Activated B cell treated with CpG ODN at 0.5 μM for 24 hours (primary cell): ENCODE measurements around the gene KCNC1. TPM values are rescaled to one million over a fixed set of nuclear protein-coding genes. Genes with fewer than 3 reads are reported as not detected.

Experiments
- ATAC-seq: fragments of 200-7000 bp; cut with Tn5 transposase; one replicate; pipeline ENCODE4 v1.10.0; 2021; ENCODE audit warnings: low read depth, mild to moderate bottlenecking, moderate library complexity
- CTCF ChIA-PET: fragments of 350-600 bp; sonication (Branson Sonifier 250); formaldehyde crosslinking; loops from one replicate; lab custom pipeline; 2021; ENCODE audit warnings: antibody characterized with exemption; lab: Charles Lee
- POLR2A ChIA-PET: fragments of 350-600 bp; sonication (Branson Sonifier 250); formaldehyde crosslinking; loops from one replicate; lab custom pipeline; 2021; ENCODE audit warnings: antibody characterized with exemption; lab: Charles Lee
- DNase-seq: peaks from one replicate; pipeline ENCODE4 v3.0.0; 2022
- H3K27ac Mint-ChIP-seq: one replicate; pipeline ENCODE4 v1.8.0; 2020; ENCODE audit warnings: mixed read lengths
- H3K27me3 Mint-ChIP-seq: one replicate; pipeline ENCODE4 v1.8.0; 2021; ENCODE audit warnings: mixed read lengths
- H3K36me3 Mint-ChIP-seq: one replicate; pipeline ENCODE4 v1.8.0; 2021; ENCODE audit warnings: low read depth, mixed read lengths
- H3K4me1 Mint-ChIP-seq: one replicate; pipeline ENCODE4 v1.8.0; 2021; ENCODE audit warnings: mixed read lengths
- H3K4me3 Mint-ChIP-seq: one replicate; pipeline ENCODE4 v1.8.0; 2020; ENCODE audit warnings: mild to moderate bottlenecking, mixed read lengths
- H3K9me3 Mint-ChIP-seq: one replicate; pipeline ENCODE4 v1.8.0; 2020; ENCODE audit warnings: mixed read lengths
- intact Hi-C: fragments of 100-400 bp; cut with micrococcal nuclease; formaldehyde crosslinking; loops from one replicate; pipeline ENCODE4 v1.15.1; 2024
- total RNA-seq: library from RNA; stranded (reverse); gene quantifications from 2 replicates; pipeline ENCODE4 v1.2.3, GENCODE V29; 2022
- TF ChIP-seq, protein P1 (sequence below): fragments of 200-600 bp; IDR thresholded peaks from one replicate; pipeline ENCODE4 v1.8.0; 2022; ENCODE audit warnings: antibody characterized with exemption, mild to moderate bottlenecking

The KCNC1 gene
- total RNA-seq, 1 donor from 2014 or later, result not detected

DNA sequence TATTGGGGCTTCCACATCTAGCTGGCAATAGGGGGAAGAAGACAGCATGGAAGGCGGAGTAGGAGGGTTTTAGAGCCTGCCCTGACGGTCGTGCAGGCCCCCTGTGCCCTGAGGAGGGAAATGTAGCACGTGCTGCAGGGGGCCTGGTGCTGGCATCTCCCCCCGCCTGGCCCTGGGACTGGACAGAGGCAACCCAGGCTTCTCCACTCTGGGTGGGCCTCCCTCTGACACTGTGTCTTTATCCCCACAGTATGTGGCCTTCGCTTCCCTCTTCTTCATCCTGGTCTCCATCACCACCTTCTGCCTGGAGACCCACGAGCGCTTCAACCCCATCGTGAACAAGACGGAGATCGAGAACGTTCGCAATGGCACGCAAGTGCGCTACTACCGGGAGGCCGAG, 36.8 kb downstream of the KCNC1 start:
- Mint-ChIP-seq H3K27me3 (no peaks in the 10 kb centered on the region), H3K4me3 (no peak overlapping the region), H3K27ac (no peak overlapping the region), H3K4me1 (no peaks in the 10 kb centered on the region), H3K9me3 (no peaks in the 10 kb centered on the region), H3K36me3 (no peaks in the 10 kb centered on the region)
- DNase-seq (no peak), ATAC-seq (no peak)
- intact Hi-C loops, result no loop called here
- ChIA-PET CTCF (no interaction called here), POLR2A (no interaction called here)
- TF ChIP-seq, protein P1, sequence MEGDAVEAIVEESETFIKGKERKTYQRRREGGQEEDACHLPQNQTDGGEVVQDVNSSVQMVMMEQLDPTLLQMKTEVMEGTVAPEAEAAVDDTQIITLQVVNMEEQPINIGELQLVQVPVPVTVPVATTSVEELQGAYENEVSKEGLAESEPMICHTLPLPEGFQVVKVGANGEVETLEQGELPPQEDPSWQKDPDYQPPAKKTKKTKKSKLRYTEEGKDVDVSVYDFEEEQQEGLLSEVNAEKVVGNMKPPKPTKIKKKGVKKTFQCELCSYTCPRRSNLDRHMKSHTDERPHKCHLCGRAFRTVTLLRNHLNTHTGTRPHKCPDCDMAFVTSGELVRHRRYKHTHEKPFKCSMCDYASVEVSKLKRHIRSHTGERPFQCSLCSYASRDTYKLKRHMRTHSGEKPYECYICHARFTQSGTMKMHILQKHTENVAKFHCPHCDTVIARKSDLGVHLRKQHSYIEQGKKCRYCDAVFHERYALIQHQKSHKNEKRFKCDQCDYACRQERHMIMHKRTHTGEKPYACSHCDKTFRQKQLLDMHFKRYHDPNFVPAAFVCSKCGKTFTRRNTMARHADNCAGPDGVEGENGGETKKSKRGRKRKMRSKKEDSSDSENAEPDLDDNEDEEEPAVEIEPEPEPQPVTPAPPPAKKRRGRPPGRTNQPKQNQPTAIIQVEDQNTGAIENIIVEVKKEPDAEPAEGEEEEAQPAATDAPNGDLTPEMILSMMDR, result no peak

DNA sequence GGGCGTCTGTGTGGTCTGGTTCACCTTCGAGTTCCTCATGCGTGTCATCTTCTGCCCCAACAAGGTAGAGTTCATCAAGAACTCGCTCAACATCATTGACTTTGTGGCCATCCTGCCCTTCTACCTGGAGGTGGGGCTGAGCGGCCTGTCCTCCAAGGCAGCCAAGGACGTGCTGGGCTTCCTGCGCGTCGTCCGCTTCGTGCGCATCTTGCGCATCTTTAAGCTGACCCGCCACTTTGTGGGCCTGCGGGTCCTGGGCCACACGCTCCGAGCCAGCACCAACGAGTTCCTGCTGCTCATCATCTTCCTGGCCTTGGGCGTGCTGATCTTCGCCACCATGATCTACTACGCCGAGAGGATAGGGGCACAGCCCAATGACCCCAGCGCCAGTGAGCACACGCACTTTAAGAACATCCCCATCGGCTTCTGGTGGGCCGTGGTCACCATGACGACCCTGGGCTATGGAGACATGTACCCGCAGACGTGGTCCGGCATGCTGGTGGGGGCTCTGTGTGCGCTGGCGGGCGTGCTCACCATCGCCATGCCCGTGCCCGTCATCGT, 37.3 kb downstream of the KCNC1 start:
- H3K27ac Mint-ChIP-seq, result no peak overlapping the region
- ChIA-PET CTCF (no interaction called here), POLR2A (no interaction called here)
- ATAC-seq (no peak), DNase-seq (no peak)
- H3K4me1 Mint-ChIP-seq, result no peaks in the 10 kb centered on the region
- H3K27me3 Mint-ChIP-seq, result no peaks in the 10 kb centered on the region
- H3K4me3 Mint-ChIP-seq, result no peak overlapping the region
- TF ChIP-seq, protein P1, result no peak
- intact Hi-C loops, result no loop called here
- H3K36me3 Mint-ChIP-seq, result no peaks in the 10 kb centered on the region
- no peaks in the 10 kb centered on the region for H3K9me3 Mint-ChIP-seq

DNA sequence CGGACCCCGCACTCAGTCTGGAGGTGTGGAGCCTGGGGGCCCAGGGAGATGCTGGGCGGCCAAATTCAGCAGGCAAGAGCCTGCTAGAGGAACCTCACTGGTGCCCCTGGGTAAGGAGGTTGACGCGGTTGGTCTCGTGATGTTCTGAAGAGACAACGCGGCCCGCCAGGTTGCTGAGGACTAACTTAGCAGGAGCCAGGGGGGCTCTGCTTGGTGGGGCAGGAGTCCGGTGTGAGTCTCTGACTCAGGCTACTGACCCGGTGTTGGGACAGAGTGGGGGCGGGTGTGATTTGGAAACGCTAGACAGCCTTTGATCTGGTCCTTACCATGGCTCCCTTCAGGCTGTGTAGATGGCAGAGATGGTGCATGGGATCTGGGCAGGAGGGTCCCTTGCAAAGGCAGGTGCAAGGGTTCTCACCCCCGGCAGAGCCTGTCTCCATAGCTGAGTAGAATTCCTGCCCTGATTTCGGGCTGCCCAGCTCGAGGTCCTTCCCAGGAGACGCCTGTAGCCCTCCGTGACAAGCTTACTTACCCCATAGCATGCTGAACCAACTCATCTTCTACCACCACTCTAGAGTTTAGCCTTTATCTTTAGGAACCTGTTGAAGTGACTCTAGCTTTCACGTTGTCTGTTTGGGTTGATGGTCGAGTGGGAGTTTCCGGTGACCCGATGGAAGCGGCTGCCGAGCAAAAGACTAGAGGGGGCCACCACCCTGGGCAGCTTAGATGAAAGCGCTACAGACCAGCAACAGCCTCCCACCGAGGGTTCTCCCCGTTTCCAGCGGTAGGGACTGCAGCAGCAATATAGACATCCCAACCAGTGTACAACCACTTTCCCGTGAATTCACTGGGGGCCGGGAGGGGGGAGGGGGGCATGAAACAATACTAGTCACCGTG, 38.4 kb downstream of the KCNC1 start:
- Mint-ChIP-seq H3K4me3 (no peak overlapping the region), H3K36me3 (no peaks in the 10 kb centered on the region), H3K27ac (no peak overlapping the region), H3K9me3 (no peaks in the 10 kb centered on the region), H3K27me3 (no peaks in the 10 kb centered on the region), H3K4me1 (no peaks in the 10 kb centered on the region)
- no peak for DNase-seq
- POLR2A ChIA-PET, result no interaction called here
- intact Hi-C loops, result no loop called here
- TF ChIP-seq, protein P1, result no peak
- CTCF ChIA-PET, result no interaction called here
- ATAC-seq, result no peak

- POLR2A ChIA-PET, result no interaction called here
- Mint-ChIP-seq H3K4me1 (no peaks in the 10 kb centered on the region), H3K9me3 (no peaks in the 10 kb centered on the region), H3K36me3 (no peaks in the 10 kb centered on the region), H3K27ac (no peak overlapping the region), H3K27me3 (no peaks in the 10 kb centered on the region), H3K4me3 (no peak overlapping the region)
- CTCF ChIA-PET, result no interaction called here
- no peak for ATAC-seq
- TF ChIP-seq, protein P1, result no peak
- no peak for DNase-seq
- intact Hi-C loops, result no loop called here
These were observed 39.1 kb downstream of the KCNC1 start for GRCh38 chr11:17773674-17774073.

DNA sequence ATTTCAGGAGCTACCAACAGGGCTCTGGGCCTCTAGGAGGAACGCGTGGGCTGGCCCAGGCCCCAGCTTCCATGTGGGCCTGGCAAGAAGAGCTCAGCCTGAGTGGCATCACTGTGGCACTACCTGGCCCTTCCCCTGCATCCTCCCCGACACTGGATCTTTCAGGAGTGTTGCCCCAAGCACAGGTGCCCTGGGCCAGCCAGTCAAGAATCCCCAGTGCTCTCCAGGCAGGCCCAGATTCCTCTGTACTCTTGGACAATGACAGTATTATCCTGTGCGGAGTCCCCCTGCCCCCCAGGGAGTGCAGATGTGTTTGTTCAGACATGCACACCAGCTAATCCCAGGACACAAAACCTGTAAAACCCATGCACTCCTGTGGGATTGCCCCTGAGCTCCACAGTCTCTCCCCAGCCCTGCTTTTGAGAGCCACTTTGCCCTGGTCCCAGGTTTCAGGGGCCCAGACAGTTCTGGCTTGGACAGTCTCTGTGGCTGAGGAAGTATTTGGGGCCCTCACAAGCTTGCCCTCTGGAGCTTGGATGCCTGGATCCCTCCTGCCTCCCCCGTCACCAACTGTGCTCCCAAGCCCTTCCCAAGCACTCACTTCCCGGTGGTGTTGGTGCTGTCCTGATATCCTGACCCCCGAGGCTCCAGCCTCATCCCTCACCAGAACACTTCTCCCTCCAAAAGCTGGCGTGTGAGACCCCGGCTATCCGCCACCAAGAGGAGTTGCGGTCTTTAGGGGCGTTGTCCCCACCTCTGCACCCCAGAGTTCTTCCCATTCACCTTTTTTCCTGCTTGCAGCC, 39.9 kb downstream of the KCNC1 start:
- Mint-ChIP-seq H3K4me1 (no peaks in the 10 kb centered on the region), H3K36me3 (no peaks in the 10 kb centered on the region), H3K27me3 (no peaks in the 10 kb centered on the region), H3K4me3 (no peak overlapping the region), H3K9me3 (no peaks in the 10 kb centered on the region), H3K27ac (no peak overlapping the region)
- POLR2A ChIA-PET, result no interaction called here
- intact Hi-C loops, result no loop called here
- DNase-seq (no peak), ATAC-seq (no peak)
- CTCF ChIA-PET, result no interaction called here
- TF ChIP-seq, protein P1, result no peak
